Activated CD4-positive, CD25-positive, alpha-beta regulatory T cell (primary cell): ENCODE data around the gene ZC3H12D.
"Not testable (repeated sequence)": the region's sequence is repeated elsewhere in the genome, so short reads cannot be mapped to it uniquely, and the experiment has no call there.

ENCODE experiments used
- DNase-seq, 4 experiments: peaks; one replicate each; lab custom pipeline; 2025; lab: John Stamatoyannopoulos, UW

Gene ZC3H12D

GRCh38 chr6:149483849-149484655, 762 bp downstream of the ZC3H12D start:
- DNase-seq = no peak

GRCh38 chr6:149483334-149483725, 1.5 kb downstream of the ZC3H12D start:
- DNase-seq = no peak

- no peak for DNase-seq
Measured at GRCh38 chr6:149482545-149483333, 2.1 kb downstream of the ZC3H12D start.

GRCh38 chr6:149480502-149481280, 4.1 kb downstream of the ZC3H12D start:
- peak in 1 of 4 experiments; percentile 11 for DNase-seq

GRCh38 chr6:149478631-149479314, 6.0 kb downstream of the ZC3H12D start:
- DNase-seq = no peak

- no peak for DNase-seq
Measured at GRCh38 chr6:149477544-149477943, 7.3 kb downstream of the ZC3H12D start.

- no peak for DNase-seq
Measured at GRCh38 chr6:149476789-149477455, 7.9 kb downstream of the ZC3H12D start.

- no peak for DNase-seq
Measured at GRCh38 chr6:149474108-149474935, 10.5 kb downstream of the ZC3H12D start.

- no peak for DNase-seq
Measured at GRCh38 chr6:149473080-149474052, 11.4 kb downstream of the ZC3H12D start.

GRCh38 chr6:149472241-149472640, 12.6 kb downstream of the ZC3H12D start:
- DNase-seq = no peak

- DNase-seq = no peak
Measured at GRCh38 chr6:149471801-149472200, 13.0 kb downstream of the ZC3H12D start.

- no peak for DNase-seq
Measured at GRCh38 chr6:149470948-149471347, 13.9 kb downstream of the ZC3H12D start.

- DNase-seq = no peak
Measured at GRCh38 chr6:149468179-149468578, 16.6 kb downstream of the ZC3H12D start.

- no peak for DNase-seq
Measured at GRCh38 chr6:149467265-149467664, 17.5 kb downstream of the ZC3H12D start.

GRCh38 chr6:149464411-149464810, 20.4 kb downstream of the ZC3H12D start:
- DNase-seq = no peak

- no peak for DNase-seq
Measured at GRCh38 chr6:149463781-149464180, 21.0 kb downstream of the ZC3H12D start.

- DNase-seq = not testable (repeated sequence)
Measured at GRCh38 chr6:149462712-149463111, 22.1 kb downstream of the ZC3H12D start.

- DNase-seq = no peak
Measured at GRCh38 chr6:149461670-149462069, 23.1 kb downstream of the ZC3H12D start.

- DNase-seq = not testable (repeated sequence)
Measured at GRCh38 chr6:149460249-149460648, 24.6 kb downstream of the ZC3H12D start.
